Mammary epithelial cell (primary cell): ENCODE data around the gene IL22.

Experiments used
- EZH2 ChIP-seq: IDR thresholded peaks from 2 replicates; pipeline ENCODE4 v1.6.1; 2012; ENCODE audit warnings: low read length, inconsistent platforms, borderline replicate concordance
- TF ChIP-seq, protein P1 (sequence below), 2 donors: IDR thresholded peaks in 1 of 2; conservative IDR thresholded peaks in 1 of 2; 2 replicates each; pipeline ENCODE4 v1.5.1; 2011 to 2012; ENCODE audit warnings: inconsistent platforms in 2 of 2, low read length in 2 of 2, mild to moderate bottlenecking in 2 of 2, control low read depth in 1 of 2, low read depth in 1 of 2; ENCODE audit not compliant: insufficient read depth in 1 of 2; ENCODE audit errors: extremely low read depth in 1 of 2

DNA sequence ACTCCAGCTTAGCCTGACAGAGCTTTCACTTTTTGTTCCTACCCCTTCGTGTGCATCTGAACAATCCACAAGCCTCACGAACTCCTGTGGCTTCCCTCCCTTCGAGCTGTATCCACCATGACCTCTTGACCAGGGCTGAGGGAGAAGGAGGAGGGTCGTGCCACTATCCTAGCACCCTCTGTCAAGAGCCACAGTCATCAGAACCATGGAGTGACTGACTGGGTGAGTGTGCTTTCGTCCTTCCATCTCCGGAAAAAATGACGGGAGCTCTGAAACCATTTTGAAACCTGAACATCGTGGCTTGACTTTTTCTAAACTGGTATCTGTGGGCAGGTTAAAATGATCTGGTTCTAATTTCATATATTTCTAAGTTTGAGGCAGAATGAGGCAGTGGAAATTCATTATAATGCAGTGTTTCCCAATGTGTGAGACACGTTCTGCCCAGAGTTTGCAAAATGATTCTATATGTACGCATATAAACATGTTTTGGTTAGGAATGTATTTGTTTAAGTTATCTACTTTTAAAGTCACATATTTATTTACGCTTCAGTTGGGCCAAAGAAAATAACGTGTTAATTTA, 54.8 kb downstream of the IL22 start:
- TF ChIP-seq, protein P1, sequence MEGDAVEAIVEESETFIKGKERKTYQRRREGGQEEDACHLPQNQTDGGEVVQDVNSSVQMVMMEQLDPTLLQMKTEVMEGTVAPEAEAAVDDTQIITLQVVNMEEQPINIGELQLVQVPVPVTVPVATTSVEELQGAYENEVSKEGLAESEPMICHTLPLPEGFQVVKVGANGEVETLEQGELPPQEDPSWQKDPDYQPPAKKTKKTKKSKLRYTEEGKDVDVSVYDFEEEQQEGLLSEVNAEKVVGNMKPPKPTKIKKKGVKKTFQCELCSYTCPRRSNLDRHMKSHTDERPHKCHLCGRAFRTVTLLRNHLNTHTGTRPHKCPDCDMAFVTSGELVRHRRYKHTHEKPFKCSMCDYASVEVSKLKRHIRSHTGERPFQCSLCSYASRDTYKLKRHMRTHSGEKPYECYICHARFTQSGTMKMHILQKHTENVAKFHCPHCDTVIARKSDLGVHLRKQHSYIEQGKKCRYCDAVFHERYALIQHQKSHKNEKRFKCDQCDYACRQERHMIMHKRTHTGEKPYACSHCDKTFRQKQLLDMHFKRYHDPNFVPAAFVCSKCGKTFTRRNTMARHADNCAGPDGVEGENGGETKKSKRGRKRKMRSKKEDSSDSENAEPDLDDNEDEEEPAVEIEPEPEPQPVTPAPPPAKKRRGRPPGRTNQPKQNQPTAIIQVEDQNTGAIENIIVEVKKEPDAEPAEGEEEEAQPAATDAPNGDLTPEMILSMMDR (conservative IDR thresholded peaks at IDR 0.05 in 1 of 2, IDR thresholded peaks at IDR 0.05 in 1 of 2; ENCODE audit: extremely low read depth in 1 of 2, insufficient read depth in 1 of 2, low read depth in 1 of 2, low read length in 2 of 2), result no peak
- TF ChIP-seq EZH2, result no peak
